GM12873 (cell line): ENCODE measurements around the gene CDH26.

Source experiments
- CTCF ChIP-seq: IDR thresholded peaks from 2 replicates; pipeline ENCODE4 v1.5.1; 2012; ENCODE audit warnings: low read depth, mild to moderate bottlenecking, moderate library complexity, low read length, control low read depth; ENCODE audit not compliant: insufficient read depth; ENCODE audit errors: missing control alignments

CDH26 gene

GRCh38 chr20:59937150-59937549 is 21.1 kb upstream of the CDH26 start:
- no peak for TF ChIP-seq CTCF

- no peak for TF ChIP-seq CTCF
These were observed 20.0 kb upstream of the CDH26 start for GRCh38 chr20:59938221-59938620.

GRCh38 chr20:59938696-59939051 is 19.5 kb upstream of the CDH26 start:
- TF ChIP-seq CTCF, result no peak

- no peak for TF ChIP-seq CTCF
These were observed 19.0 kb upstream of the CDH26 start for GRCh38 chr20:59939052-59939878.

- TF ChIP-seq CTCF, result no peak
These were observed 18.4 kb upstream of the CDH26 start for GRCh38 chr20:59939879-59940128.

- TF ChIP-seq CTCF, result no peak
These were observed 17.9 kb upstream of the CDH26 start, which contains the start of the genes FAM217B and PPP1R3D for GRCh38 chr20:59940129-59940955. FAM217B (plus strand) TSS chr20:59940389; CDS start chr20:59943944, 3,555 bp downstream. PPP1R3D (minus strand) TSS chr20:59940305; CDS start chr20:59939931, 374 bp downstream.

- no peak for TF ChIP-seq CTCF
These were observed 17.3 kb upstream of the CDH26 start for GRCh38 chr20:59940956-59941294.
